Karpas-422 (cell line): Measurements from ENCODE around the gene EPB42. TPM values are rescaled to one million over a fixed set of nuclear protein-coding genes. Genes with fewer than 3 reads are reported as not detected.

Experiments
- DNase-seq: peaks from one replicate; pipeline ENCODE4 v3.0.0-alpha.2; 2015
- H2AFZ ChIP-seq: fragments of 200-600 bp; sonication (generic); 2 replicates; pipeline ENCODE4 v1.6.1; 2014; ENCODE audit warnings: antibody characterized with exemption, low read length, mixed read lengths
- H3K27ac ChIP-seq: fragments of 200-600 bp; sonication (generic); 2 replicates; pipeline ENCODE4 v1.5.1; 2014; ENCODE audit warnings: mild to moderate bottlenecking, low read length, moderate library complexity
- H3K27me3 ChIP-seq: fragments of 200-600 bp; sonication (generic); 2 replicates; pipeline ENCODE4 v1.6.1; 2014; ENCODE audit warnings: low read length, mixed read lengths
- H3K36me3 ChIP-seq: fragments of 200-600 bp; sonication (generic); 2 replicates; pipeline ENCODE4 v1.6.1; 2014; ENCODE audit warnings: low read length, mixed read lengths; ENCODE audit not compliant: insufficient read depth
- H3K4me1 ChIP-seq: fragments of 200-600 bp; sonication (generic); 2 replicates; pipeline ENCODE4 v1.6.1; 2014; ENCODE audit warnings: mild to moderate bottlenecking, low read length, mixed read lengths
- H3K4me2 ChIP-seq: fragments of 200-600 bp; sonication (generic); 2 replicates; pipeline ENCODE4 v1.6.1; 2014; ENCODE audit warnings: low read length, low read depth, mild to moderate bottlenecking; ENCODE audit not compliant: poor library complexity, severe bottlenecking
- H3K4me3 ChIP-seq: fragments of 200-600 bp; sonication (generic); 2 replicates; pipeline ENCODE4 v1.5.1; 2014; ENCODE audit warnings: mild to moderate bottlenecking, antibody characterized with exemption, low read length, mixed read lengths
- H3K79me2 ChIP-seq: fragments of 200-600 bp; sonication (generic); 2 replicates; pipeline ENCODE4 v1.6.1; 2014; ENCODE audit warnings: mild to moderate bottlenecking, low read length, mixed read lengths
- H3K9ac ChIP-seq: fragments of 200-600 bp; sonication (generic); 2 replicates; pipeline ENCODE4 v1.6.0; 2014; ENCODE audit warnings: low read length
- H3K9me2 ChIP-seq: fragments of 200-600 bp; sonication (generic), shearing (Covaris generic); replicated peaks from 2 replicates; pipeline ENCODE4 v1.6.0; 2014; ENCODE audit warnings: mild to moderate bottlenecking, low read length, moderate library complexity; ENCODE audit not compliant: insufficient read depth
- H3K9me3 ChIP-seq: fragments of 300-700, 200-600 bp; sonication (generic); 2 replicates; pipeline ENCODE4 v1.6.1; 2014; ENCODE audit warnings: low read length, mixed read lengths
- H4K20me1 ChIP-seq: fragments of 200-600 bp; sonication (generic); 2 replicates; pipeline ENCODE4 v1.6.1; 2014; ENCODE audit warnings: mild to moderate bottlenecking, antibody characterized with exemption, low read length, low read depth; ENCODE audit not compliant: insufficient read depth
- total RNA-seq: library from RNA; depleted of rRNA; stranded (reverse); fragments of >200 nt; shearing (Covaris generic); gene quantifications from 2 replicates; pipeline ENCODE4 v1.2.3, GENCODE V29; 2014; ENCODE audit warnings: low replicate concordance

EPB42 gene
- total RNA-seq, 1 experiment from 2014 or later, result not detected

GRCh38 chr15:43256341-43256740, 35.5 kb upstream of the EPB42 start:
- no peak overlapping the region for H3K4me3 ChIP-seq
- H3K4me1 ChIP-seq, result no peaks in the 10 kb centered on the region
- no peak overlapping the region for H3K4me2 ChIP-seq
- H3K27ac ChIP-seq, result no peak overlapping the region
- no peaks in the 10 kb centered on the region for H3K9me2 ChIP-seq
- H4K20me1 ChIP-seq, result no peaks in the 10 kb centered on the region
- H3K36me3 ChIP-seq, result no peaks in the 10 kb centered on the region
- no peak for DNase-seq
- H3K79me2 ChIP-seq, result no peaks in the 10 kb centered on the region
- H3K9me3 ChIP-seq, result no peaks in the 10 kb centered on the region
- no peak overlapping the region for H2AFZ ChIP-seq
- H3K9ac ChIP-seq, result no peak overlapping the region
- no peaks in the 10 kb centered on the region for H3K27me3 ChIP-seq

- Histone ChIP-seq H3K4me1 (no peaks in the 10 kb centered on the region), H3K27ac (no peak overlapping the region), H3K79me2 (no peaks in the 10 kb centered on the region), H3K9me3 (no peaks in the 10 kb centered on the region), H3K27me3 (no peaks in the 10 kb centered on the region), H3K4me3 (no peak overlapping the region), H3K9ac (no peak overlapping the region), H3K4me2 (no peak overlapping the region), H4K20me1 (no peaks in the 10 kb centered on the region), H3K36me3 (no peaks in the 10 kb centered on the region), H2AFZ (no peak overlapping the region), H3K9me2 (no peaks in the 10 kb centered on the region)
- no peak for DNase-seq
Measured at GRCh38 chr15:43255376-43255775, 34.6 kb upstream of the EPB42 start.

- Histone ChIP-seq H3K27ac (no peak overlapping the region), H3K36me3 (no peaks in the 10 kb centered on the region), H3K4me2 (no peak overlapping the region), H3K9me3 (no peaks in the 10 kb centered on the region), H3K4me1 (no peaks in the 10 kb centered on the region), H3K79me2 (no peaks in the 10 kb centered on the region), H3K9ac (no peak overlapping the region), H3K27me3 (no peaks in the 10 kb centered on the region), H4K20me1 (no peaks in the 10 kb centered on the region), H2AFZ (no peak overlapping the region), H3K4me3 (no peak overlapping the region), H3K9me2 (no peaks in the 10 kb centered on the region)
- no peak for DNase-seq
Measured at GRCh38 chr15:43253431-43254403, 32.9 kb upstream of the EPB42 start.

- Histone ChIP-seq H3K27ac (no peak overlapping the region), H3K9me2 (no peaks in the 10 kb centered on the region), H3K4me3 (no peak overlapping the region), H3K9me3 (no peaks in the 10 kb centered on the region), H4K20me1 (no peaks in the 10 kb centered on the region), H3K27me3 (no peaks in the 10 kb centered on the region), H2AFZ (no peak overlapping the region), H3K4me1 (no peaks in the 10 kb centered on the region), H3K79me2 (no peaks in the 10 kb centered on the region), H3K9ac (no peak overlapping the region), H3K4me2 (no peak overlapping the region), H3K36me3 (no peaks in the 10 kb centered on the region)
- DNase-seq, result no peak
Measured at GRCh38 chr15:43251871-43252250, 31.0 kb upstream of the EPB42 start.

- H3K9me2 ChIP-seq, result no peaks in the 10 kb centered on the region
- no peak for DNase-seq
- no peak overlapping the region for H2AFZ ChIP-seq
- H3K27ac ChIP-seq, result no peak overlapping the region
- H3K9ac ChIP-seq, result no peak overlapping the region
- H3K4me2 ChIP-seq, result no peak overlapping the region
- H3K9me3 ChIP-seq, result no peaks in the 10 kb centered on the region
- no peaks in the 10 kb centered on the region for H3K36me3 ChIP-seq
- H3K27me3 ChIP-seq, result no peaks in the 10 kb centered on the region
- no peak overlapping the region for H3K4me3 ChIP-seq
- H4K20me1 ChIP-seq, result no peaks in the 10 kb centered on the region
- no peaks in the 10 kb centered on the region for H3K4me1 ChIP-seq
- no peaks in the 10 kb centered on the region for H3K79me2 ChIP-seq
Measured at GRCh38 chr15:43251185-43251870, 30.5 kb upstream of the EPB42 start.

- Histone ChIP-seq H3K9me2 (no peaks in the 10 kb centered on the region), H3K27ac (no peak overlapping the region), H3K4me2 (no peak overlapping the region), H3K4me3 (no peak overlapping the region), H3K9ac (no peak overlapping the region), H3K4me1 (no peaks in the 10 kb centered on the region), H3K27me3 (no peaks in the 10 kb centered on the region), H3K36me3 (no peaks in the 10 kb centered on the region), H3K79me2 (no peaks in the 10 kb centered on the region), H2AFZ (no peak overlapping the region), H3K9me3 (no peaks in the 10 kb centered on the region), H4K20me1 (no peaks in the 10 kb centered on the region)
- no peak for DNase-seq
Measured at GRCh38 chr15:43250785-43251184, 30.0 kb upstream of the EPB42 start.

GRCh38 chr15:43249699-43250203, 28.9 kb upstream of the EPB42 start:
- no peaks in the 10 kb centered on the region for H3K36me3 ChIP-seq
- H2AFZ ChIP-seq, result no peak overlapping the region
- no peak for DNase-seq
- H3K27me3 ChIP-seq, result no peaks in the 10 kb centered on the region
- H3K9me3 ChIP-seq, result no peaks in the 10 kb centered on the region
- H3K79me2 ChIP-seq, result no peaks in the 10 kb centered on the region
- no peaks in the 10 kb centered on the region for H3K9me2 ChIP-seq
- no peaks in the 10 kb centered on the region for H4K20me1 ChIP-seq
- no peak overlapping the region for H3K27ac ChIP-seq
- no peak overlapping the region for H3K9ac ChIP-seq
- H3K4me1 ChIP-seq, result no peaks in the 10 kb centered on the region
- H3K4me2 ChIP-seq, result no peak overlapping the region
- H3K4me3 ChIP-seq, result no peak overlapping the region

- H3K27me3 ChIP-seq, result no peaks in the 10 kb centered on the region
- no peak overlapping the region for H3K4me2 ChIP-seq
- no peaks in the 10 kb centered on the region for H3K9me2 ChIP-seq
- DNase-seq, result no peak
- H3K27ac ChIP-seq, result no peak overlapping the region
- H3K9ac ChIP-seq, result no peak overlapping the region
- H4K20me1 ChIP-seq, result no peaks in the 10 kb centered on the region
- no peaks in the 10 kb centered on the region for H3K4me1 ChIP-seq
- no peak overlapping the region for H2AFZ ChIP-seq
- H3K4me3 ChIP-seq, result no peak overlapping the region
- no peaks in the 10 kb centered on the region for H3K79me2 ChIP-seq
- H3K36me3 ChIP-seq, result no peaks in the 10 kb centered on the region
- no peaks in the 10 kb centered on the region for H3K9me3 ChIP-seq
Measured at GRCh38 chr15:43249236-43249635, 28.4 kb upstream of the EPB42 start.
